HepG2 (cell line): Measurements from ENCODE around the gene C14orf119. TPM values are rescaled to one million over a fixed set of nuclear protein-coding genes. Genes with fewer than 3 reads are reported as not detected.

Experiments used
- CSRNP2 ChIP-seq: sonication (generic); formaldehyde crosslinking; conservative IDR thresholded peaks from 2 replicates; pipeline ENCODE4 v1.8.0; 2022; ENCODE audit warnings: low read depth, missing genetic modification reagents
- DR1 ChIP-seq: sonication (generic); formaldehyde crosslinking; IDR thresholded peaks from 2 replicates; pipeline ENCODE4 v1.8.0; 2021; ENCODE audit warnings: mild to moderate bottlenecking, missing genetic modification reagents, inconsistent platforms
- EHMT2 ChIP-seq: fragments of 200-600 bp; sonication (generic); IDR thresholded peaks from 2 replicates; pipeline ENCODE4 v1.7.0; 2017; ENCODE audit warnings: antibody characterized with exemption, low read depth, low read length, borderline replicate concordance
- KMT2A ChIP-seq: sonication (generic); formaldehyde crosslinking; IDR thresholded peaks from 2 replicates; pipeline ENCODE4 v1.4.0; 2020; ENCODE audit warnings: missing genetic modification reagents
- MBD4 ChIP-seq: IDR thresholded peaks from 2 replicates; pipeline ENCODE4 v1.6.1; 2012; ENCODE audit warnings: low read length, inconsistent platforms, borderline replicate concordance
- MEF2D ChIP-seq: sonication (generic); formaldehyde crosslinking; IDR thresholded peaks from 2 replicates; pipeline ENCODE4 v1.5.1; 2020; ENCODE audit warnings: mild to moderate bottlenecking, missing genetic modification reagents
- MXD4 ChIP-seq: IDR thresholded peaks from 2 replicates; pipeline ENCODE4 v1.6.1; 2016; ENCODE audit warnings: mild to moderate bottlenecking, missing biosample characterization, missing genetic modification reagents
- NCOA1 ChIP-seq: sonication (generic); formaldehyde crosslinking; IDR thresholded peaks from 2 replicates; pipeline ENCODE4 v1.9.0; 2021; ENCODE audit warnings: missing genetic modification reagents
- NKX3-1 ChIP-seq: sonication (generic); formaldehyde crosslinking; IDR thresholded peaks from 2 replicates; pipeline ENCODE4 v1.5.0; 2020; ENCODE audit warnings: missing genetic modification reagents
- PCBP1 ChIP-seq: fragments of 200-400 bp; formaldehyde crosslinking; IDR thresholded peaks from 2 replicates; pipeline ENCODE4 v1.6.1; 2017; ENCODE audit warnings: mild to moderate bottlenecking, low read depth, low read length, borderline replicate concordance
- RELA ChIP-seq: sonication (generic); formaldehyde crosslinking; IDR thresholded peaks from 2 replicates; pipeline ENCODE4 v1.4.0; 2020; ENCODE audit warnings: missing genetic modification reagents
- SCMH1 ChIP-seq: sonication (generic); formaldehyde crosslinking; IDR thresholded peaks from 2 replicates; pipeline ENCODE4 v1.9.0; 2021; ENCODE audit warnings: missing genetic modification reagents, mild to moderate bottlenecking, borderline replicate concordance
- SMYD3 ChIP-seq: sonication (generic); formaldehyde crosslinking; IDR thresholded peaks from 2 replicates; pipeline ENCODE4 v1.8.1; 2023; ENCODE audit warnings: mild to moderate bottlenecking, missing genetic modification reagents
- THYN1 ChIP-seq: sonication (generic); formaldehyde crosslinking; IDR thresholded peaks from 2 replicates; pipeline ENCODE4 v1.8.1; 2023; ENCODE audit warnings: low read depth, mild to moderate bottlenecking, moderate library complexity, missing genetic modification reagents, borderline replicate concordance
- ZFAT ChIP-seq: sonication (generic); formaldehyde crosslinking; conservative IDR thresholded peaks from 2 replicates; pipeline ENCODE4 v1.8.1; 2023; ENCODE audit warnings: missing genetic modification reagents, inconsistent platforms
- ZFP36 ChIP-seq: fragments of 150-350 bp; IDR thresholded peaks from 2 replicates; pipeline ENCODE4 v1.6.1; 2018; ENCODE audit warnings: borderline replicate concordance, low read length, low read depth; ENCODE audit not compliant: partially characterized antibody
- ZNF263 ChIP-seq: sonication (generic); formaldehyde crosslinking; IDR thresholded peaks from 2 replicates; pipeline ENCODE4 v1.4.0; 2020; ENCODE audit warnings: missing genetic modification reagents
- ZNF280D ChIP-seq: sonication (generic); formaldehyde crosslinking; IDR thresholded peaks from 2 replicates; pipeline ENCODE4 v1.5.1; 2020; ENCODE audit warnings: mild to moderate bottlenecking, missing genetic modification reagents
- ZNF432 ChIP-seq: sonication (generic); formaldehyde crosslinking; IDR thresholded peaks from 2 replicates; pipeline ENCODE4 v1.5.0; 2020; ENCODE audit warnings: missing genetic modification reagents, mild to moderate bottlenecking, borderline replicate concordance
- ZNF7 ChIP-seq: IDR thresholded peaks from 2 replicates; pipeline ENCODE4 v1.6.1; 2016; ENCODE audit warnings: missing biosample characterization, missing genetic modification reagents
- ZNF709 ChIP-seq: sonication (generic); formaldehyde crosslinking; IDR thresholded peaks from 2 replicates; pipeline ENCODE4 v1.5.0; 2020; ENCODE audit warnings: mild to moderate bottlenecking, missing genetic modification reagents
- ZNF75D ChIP-seq: sonication (generic); formaldehyde crosslinking; IDR thresholded peaks from 2 replicates; pipeline ENCODE4 v1.8.1; 2023; ENCODE audit warnings: missing genetic modification reagents, mild to moderate bottlenecking, borderline replicate concordance
- polyA plus RNA-seq, 8 experiments: library from polyadenylated mRNA; depleted of rRNA in 3 of 8; stranded (reverse) in 7 of 8; unstranded in 1 of 8; fragments of >200 nt; fragmentation: Illumina TruSeq in 4 of 8; extraction: Trizol in 4 of 8; gene quantifications; 2 replicates each; pipeline versions ENCODE4 v1.2.1 to v1.2.3, GENCODE V29; 2011 to 2016; ENCODE audit warnings: low read depth in 4 of 8, missing spikeins in 1 of 8, mixed read lengths in 1 of 8; ENCODE audit not compliant: insufficient read depth in 1 of 8
- total RNA-seq, 5 experiments: library from RNA; depleted of rRNA; stranded (reverse); fragments of >200 nt; fragmentation: Illumina TruSeq; extraction: Trizol; gene quantifications; 2 replicates each; pipeline ENCODE4 v1.2.3, GENCODE V29; 2016; ENCODE audit warnings: low read depth in 1 of 5
- TF ChIP-seq, protein P1 (sequence below): sonication (generic); formaldehyde crosslinking; IDR thresholded peaks from 2 replicates; pipeline ENCODE4 v1.5.0; 2020; ENCODE audit warnings: missing genetic modification reagents
- TF ChIP-seq, protein P2 (sequence below): sonication (generic); formaldehyde crosslinking; IDR thresholded peaks from 2 replicates; pipeline ENCODE4 v1.4.0; 2020; ENCODE audit warnings: missing genetic modification reagents

The C14orf119 gene
- total and polyA plus RNA-seq, 2 of the 13 experiments (the other 11 are each of a cell fraction or from before 2014, with no cell fraction given), result 117 to 206 TPM

- TF ChIP-seq, protein P1, sequence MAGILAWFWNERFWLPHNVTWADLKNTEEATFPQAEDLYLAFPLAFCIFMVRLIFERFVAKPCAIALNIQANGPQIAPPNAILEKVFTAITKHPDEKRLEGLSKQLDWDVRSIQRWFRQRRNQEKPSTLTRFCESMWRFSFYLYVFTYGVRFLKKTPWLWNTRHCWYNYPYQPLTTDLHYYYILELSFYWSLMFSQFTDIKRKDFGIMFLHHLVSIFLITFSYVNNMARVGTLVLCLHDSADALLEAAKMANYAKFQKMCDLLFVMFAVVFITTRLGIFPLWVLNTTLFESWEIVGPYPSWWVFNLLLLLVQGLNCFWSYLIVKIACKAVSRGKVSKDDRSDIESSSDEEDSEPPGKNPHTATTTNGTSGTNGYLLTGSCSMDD, result peak; percentile 68; the same call in 1 of the 2 replicates
- TF ChIP-seq MXD4 (CRISPR knock-in tag) (peak; percentile 83), CSRNP2 (CRISPR knock-in tag) (no peak), NKX3-1 (CRISPR knock-in tag) (peak; percentile 89; the same call in 1 of the 2 replicates), SCMH1 (no peak), ZNF280D (CRISPR knock-in tag) (peak; percentile 95), ZNF432 (CRISPR knock-in tag) (no peak), SMYD3 (CRISPR knock-in tag) (0 out of 2 replicates have a peak, but pooled peaks have one; percentile 34), NCOA1 (CRISPR knock-in tag) (peak; percentile 99), ZNF263 (CRISPR knock-in tag) (peak; percentile 80), MBD4 (no peak), EHMT2 (no peak), KMT2A (CRISPR knock-in tag) (peak; percentile 46; the same call in 1 of the 2 replicates), ZNF709 (peak; percentile 96), PCBP1 (no peak; the same call in 1 of the 2 replicates), ZNF7 (0 out of 2 replicates have a peak, but pooled peaks have one; percentile 4), RELA (peak; percentile 86), ZFP36 (no peak), ZFAT (CRISPR knock-in tag) (0 out of 2 replicates have a peak, but pooled peaks have one; percentile 70), MEF2D (peak; percentile 96), DR1 (CRISPR knock-in tag) (no peak; the same call in 1 of the 2 replicates), THYN1 (CRISPR knock-in tag) (peak; percentile 94; the same call in 1 of the 2 replicates), ZNF75D (CRISPR knock-in tag) (peak; percentile 42; the same call in 1 of the 2 replicates)
- TF ChIP-seq, protein P2, sequence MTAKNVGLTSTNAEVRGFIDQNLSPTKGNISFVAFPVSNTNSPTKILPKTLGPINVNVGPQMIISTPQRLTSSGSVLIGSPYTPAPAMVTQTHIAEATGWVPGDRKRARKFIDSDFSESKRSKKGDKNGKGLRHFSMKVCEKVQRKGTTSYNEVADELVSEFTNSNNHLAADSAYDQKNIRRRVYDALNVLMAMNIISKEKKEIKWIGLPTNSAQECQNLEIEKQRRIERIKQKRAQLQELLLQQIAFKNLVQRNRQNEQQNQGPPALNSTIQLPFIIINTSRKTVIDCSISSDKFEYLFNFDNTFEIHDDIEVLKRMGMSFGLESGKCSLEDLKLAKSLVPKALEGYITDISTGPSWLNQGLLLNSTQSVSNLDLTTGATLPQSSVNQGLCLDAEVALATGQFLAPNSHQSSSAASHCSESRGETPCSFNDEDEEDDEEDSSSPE (CRISPR knock-in tag), result peak; percentile 74; the same call in 1 of the 2 replicates
These were observed 574 bp upstream of the C14orf119 start, which contains the start of gene ACIN1 (continued) for GRCh38 chr14:23094666-23095195.
